IMR-90 (cell line): ENCODE measurements around the gene POLR2I.

Experiments
- CTCF ChIP-seq: conservative IDR thresholded peaks from 2 replicates; pipeline ENCODE4 v1.5.1; 2012; ENCODE audit warnings: mild to moderate bottlenecking, low read depth, low read length, improper control_type of control experiment
- NFE2L2 ChIP-seq: fragments of 150-350 bp; IDR thresholded peaks from 2 replicates; pipeline ENCODE4 v1.6.1; 2016; ENCODE audit warnings: low read depth, mild to moderate bottlenecking, low read length
- POLR2A ChIP-seq: IDR thresholded peaks from 2 replicates; pipeline ENCODE4 v1.6.1; 2012; ENCODE audit warnings: mild to moderate bottlenecking, low read depth, low read length
- RAD21 ChIP-seq: IDR thresholded peaks from 2 replicates; pipeline ENCODE4 v1.6.1; 2012; ENCODE audit warnings: low read length, improper control_type of control experiment

- TF ChIP-seq CTCF (no peak), POLR2A (no peak), NFE2L2 (no peak), RAD21 (no peak)
Observed at GRCh38 chr19:36152019-36152351, 37.3 kb upstream of the POLR2I start.
